Left lobe of liver (tissue), 2 donors: ENCODE data around the gene LRP10. TPM values are rescaled to one million over a fixed set of nuclear protein-coding genes. Genes with fewer than 3 reads are reported as not detected.

Experiments used
- ATAC-seq: fragments of 200-7000 bp; cut with Tn5 transposase; one replicate; pipeline ENCODE4 v1.9.1; 2020; ENCODE audit warnings: mild to moderate bottlenecking, moderate library complexity
- DNase-seq: peaks from one replicate; pipeline ENCODE4 v3.0.0-alpha.2; 2020; ENCODE audit warnings: low spot score
- total RNA-seq: library from RNA; stranded (reverse); gene quantifications from one replicate; pipeline ENCODE4 v1.2.1, GENCODE V29; 2021
- donor health status: DM: no; HTN: no; CAD: no; lungs with moderate emphysema.
- donor health status: DM: no; HTN: yes; CAD: no.

LRP10 gene
- total RNA-seq, 1 donor from 2014 or later = 34.3 TPM

- no peak for DNase-seq
- no peak for ATAC-seq
These were observed 13.4 kb downstream of the LRP10 start for GRCh38 chr14:22884738-22885523.

- DNase-seq (no peak), ATAC-seq (no peak)
These were observed 14.4 kb downstream of the LRP10 start for GRCh38 chr14:22885975-22886374.

- ATAC-seq (peak; percentile 65), DNase-seq (no peak)
These were observed 15.1 kb downstream of the LRP10 start for GRCh38 chr14:22886500-22887259.

- no peak for ATAC-seq
- DNase-seq = no peak
These were observed 15.9 kb downstream of the LRP10 start for GRCh38 chr14:22887260-22887989.

- ATAC-seq (no peak), DNase-seq (no peak)
These were observed 16.4 kb downstream of the LRP10 start for GRCh38 chr14:22887990-22888378.

GRCh38 chr14:22888662-22889061 lies 17.1 kb downstream of the LRP10 start:
- DNase-seq (no peak), ATAC-seq (no peak)

- no peak for DNase-seq
- no peak for ATAC-seq
These were observed 18.9 kb downstream of the LRP10 start for GRCh38 chr14:22890416-22890815.

GRCh38 chr14:22892488-22892887 lies 20.9 kb downstream of the LRP10 start:
- DNase-seq (no peak), ATAC-seq (no peak)

- no peak for ATAC-seq
- DNase-seq = no peak
These were observed 22.2 kb downstream of the LRP10 start for GRCh38 chr14:22893706-22894105.

- DNase-seq (no peak), ATAC-seq (no peak)
These were observed 23.9 kb downstream of the LRP10 start for GRCh38 chr14:22895402-22895801.

- ATAC-seq (no peak), DNase-seq (no peak)
These were observed 24.8 kb downstream of the LRP10 start for GRCh38 chr14:22896356-22896755.

GRCh38 chr14:22896760-22897159 lies 25.2 kb downstream of the LRP10 start:
- no peak for DNase-seq
- no peak for ATAC-seq

GRCh38 chr14:22897357-22897756 lies 25.8 kb downstream of the LRP10 start:
- ATAC-seq (no peak), DNase-seq (no peak)

- DNase-seq (no peak), ATAC-seq (no peak)
These were observed 27.0 kb downstream of the LRP10 start for GRCh38 chr14:22898302-22899090.

GRCh38 chr14:22900081-22900799 lies 28.7 kb downstream of the LRP10 start:
- DNase-seq (no peak), ATAC-seq (peak; percentile 28)

GRCh38 chr14:22901799-22902198 lies 30.3 kb downstream of the LRP10 start:
- no peak for ATAC-seq
- DNase-seq = no peak

- DNase-seq = no peak
These were observed 32.2 kb downstream of the LRP10 start for GRCh38 chr14:22903742-22904087.

GRCh38 chr14:22905627-22906026 lies 34.1 kb downstream of the LRP10 start:
- DNase-seq (no peak), ATAC-seq (no peak)

More at GRCh38 chr14:22903742-22904087, 32.2 kb downstream of the LRP10 start:
- no peak for ATAC-seq

- no peak for DNase-seq
- no peak for ATAC-seq
These were observed 34.5 kb downstream of the LRP10 start for GRCh38 chr14:22906073-22906472.

- ATAC-seq (no peak), DNase-seq (no peak)
These were observed 35.9 kb downstream of the LRP10 start for GRCh38 chr14:22907429-22907828.
